HG02943 (cell line): ENCODE results near the gene POR.
A peak's percentile ranks its signal among the peaks of the same experiment; 100 is the strongest.
"Not testable (repeated sequence)": the region's sequence is repeated elsewhere in the genome, so short reads cannot be mapped to it uniquely, and the experiment has no call there.

Experiments used
- ATAC-seq: cut with Tn5 transposase; IDR thresholded peaks from one replicate; pipeline ENCODE4 v1.9.1; 2021; ENCODE audit warnings: mild to moderate bottlenecking, low read depth, moderate library complexity; ENCODE audit not compliant: unreplicated experiment

The POR gene

GRCh38 chr7:75987805-75988567 lies 73.0 kb downstream of the POR start:
- ATAC-seq: no peak

DNA sequence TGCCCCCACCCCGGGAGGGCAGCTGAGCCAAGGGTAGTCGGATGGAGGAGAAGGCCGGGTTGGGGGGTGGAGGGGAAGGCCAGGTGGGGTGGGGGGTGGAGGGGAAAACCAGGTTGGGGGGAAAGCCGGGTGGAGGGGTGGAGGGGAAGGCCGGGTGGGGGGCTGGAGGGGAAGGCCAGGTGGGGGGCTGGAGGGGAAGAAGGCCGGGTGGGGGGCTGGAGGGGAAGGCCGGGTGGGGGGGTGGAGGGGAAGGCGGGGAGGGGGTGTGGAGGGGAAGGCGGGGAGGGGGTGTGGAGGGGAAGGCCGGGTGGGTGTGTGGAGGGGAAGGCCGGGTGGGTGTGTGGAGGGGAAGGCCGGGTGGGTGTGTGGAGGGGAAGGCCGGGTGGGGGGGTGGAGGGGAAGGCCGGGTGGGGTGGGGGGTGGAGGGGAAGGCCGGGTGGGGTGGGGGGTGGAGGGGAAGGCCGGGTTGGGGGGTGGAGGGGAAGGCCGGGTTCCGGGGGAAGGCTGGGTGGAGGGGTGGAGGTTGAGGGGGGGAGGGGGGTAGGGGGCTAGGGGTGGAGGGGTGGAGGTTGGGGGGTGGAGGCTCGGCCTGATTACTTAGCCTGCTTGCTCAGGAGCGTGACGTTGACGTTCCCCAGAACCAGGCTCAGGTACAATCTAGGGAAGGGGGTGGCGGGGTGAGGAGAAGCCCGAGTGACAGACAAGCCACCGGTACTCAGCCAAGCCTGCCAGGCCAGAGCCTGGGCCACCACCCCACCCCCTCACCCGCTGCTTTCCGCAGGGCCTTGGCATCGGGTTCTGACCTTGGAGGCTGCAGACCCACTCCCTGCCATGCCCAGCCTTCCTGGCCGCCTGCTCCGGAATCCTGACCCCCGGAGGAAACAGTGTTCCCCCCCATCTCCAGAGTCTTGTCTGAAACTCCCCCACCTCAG lies 73.9 kb downstream of the POR start:
- no peak for ATAC-seq

DNA sequence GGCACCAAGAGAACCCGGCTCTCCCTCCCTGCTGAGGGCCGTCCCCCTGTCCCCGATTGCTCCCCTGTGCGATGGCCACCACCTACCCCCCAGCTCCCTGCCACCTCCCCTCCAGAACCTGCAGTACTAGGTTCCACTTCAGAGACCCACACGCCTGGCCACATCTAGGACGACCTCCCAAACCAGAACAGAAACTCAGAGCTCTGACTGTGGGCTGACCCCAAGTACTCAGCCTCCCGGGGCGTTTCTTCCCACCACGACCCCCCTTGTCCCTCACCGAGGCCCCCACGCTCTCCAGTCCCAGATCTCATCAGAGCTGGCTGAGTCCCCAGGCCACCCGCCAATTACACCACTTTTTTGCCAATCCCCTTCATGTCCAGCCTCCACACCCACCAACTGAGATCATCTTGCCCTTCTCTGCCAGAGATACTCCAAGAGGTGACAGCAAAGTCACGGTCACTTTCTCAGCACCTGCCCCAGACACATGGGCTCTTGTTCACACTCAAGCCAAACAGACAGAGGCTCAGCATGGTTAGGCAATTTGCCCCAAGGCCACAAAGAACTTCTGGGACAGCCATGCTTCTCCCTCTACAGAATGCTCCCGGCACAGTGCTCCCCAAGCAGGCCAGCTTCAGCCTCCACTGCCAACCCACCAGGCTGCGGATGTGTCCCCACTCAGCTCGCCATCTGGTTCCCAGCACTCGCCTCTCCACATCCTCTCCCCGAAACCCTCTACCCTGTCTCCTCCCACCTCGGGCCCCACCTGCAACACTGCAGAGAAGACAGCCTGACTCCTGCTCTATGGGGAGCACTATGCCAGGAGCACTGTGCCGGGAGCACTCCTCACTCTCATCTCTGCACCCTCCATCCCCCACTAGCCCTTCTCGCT lies 74.8 kb downstream of the POR start:
- ATAC-seq: no peak

DNA sequence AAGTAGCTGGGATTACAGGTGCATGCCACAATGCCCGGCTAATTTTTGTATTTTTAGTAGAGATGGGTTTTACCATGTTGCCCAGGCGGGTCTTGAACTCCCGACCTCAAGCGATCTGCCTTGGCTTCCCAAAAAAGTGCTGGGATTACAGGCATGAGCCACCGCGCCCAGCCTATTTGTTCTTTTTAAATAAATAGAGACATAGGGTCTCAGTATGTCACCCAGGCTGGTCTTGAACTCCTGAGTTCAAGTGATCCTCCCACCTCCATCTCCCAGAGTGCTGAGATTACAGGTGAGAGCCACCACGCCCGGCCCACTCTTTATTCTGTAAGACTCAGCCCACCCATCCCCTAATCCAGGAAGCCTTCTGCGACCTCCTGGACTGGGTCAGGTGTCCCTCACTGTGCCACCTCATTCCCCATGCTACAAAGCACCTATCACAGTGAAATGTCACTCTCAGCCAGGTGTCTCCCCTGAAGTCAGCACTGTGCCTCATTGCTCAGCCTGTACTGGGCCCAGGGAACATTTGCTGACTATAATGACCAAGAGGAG lies 76.7 kb downstream of the POR start:
- ATAC-seq: no peak

DNA sequence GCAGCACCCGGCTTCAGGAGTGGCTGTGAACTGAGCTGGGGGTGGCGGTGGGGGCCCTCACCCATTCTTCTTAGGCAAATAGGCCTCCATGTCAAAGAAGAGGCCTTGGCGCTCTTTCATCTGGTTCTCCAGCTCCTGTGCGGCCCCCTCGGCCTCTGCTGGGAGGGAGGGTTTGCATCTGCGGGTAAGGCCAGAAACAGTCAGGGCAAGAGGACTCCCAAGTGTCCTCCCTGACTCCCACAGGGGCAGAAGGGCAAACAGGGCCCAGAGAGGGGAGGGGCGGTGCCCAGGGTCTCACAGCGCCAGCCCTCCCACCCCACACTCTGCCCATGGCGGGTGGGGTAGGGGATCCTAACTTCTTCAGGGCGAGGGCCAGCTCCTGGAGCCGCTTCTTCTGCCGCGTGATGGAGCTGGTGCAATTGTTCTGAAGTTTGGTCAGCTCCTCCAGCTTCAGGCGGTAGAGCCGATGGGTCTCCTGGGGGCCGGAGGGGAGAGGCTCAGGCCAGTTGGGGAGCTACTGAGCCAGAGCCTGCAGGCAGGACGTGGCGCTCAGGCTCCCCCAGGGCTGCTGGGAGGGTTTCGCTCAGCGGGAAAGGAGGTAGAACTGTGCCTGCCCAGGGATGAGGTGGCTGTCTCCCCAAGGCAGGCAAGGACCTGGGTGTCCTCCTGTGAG lies 77.3 kb downstream of the POR start:
- ATAC-seq: no peak

DNA sequence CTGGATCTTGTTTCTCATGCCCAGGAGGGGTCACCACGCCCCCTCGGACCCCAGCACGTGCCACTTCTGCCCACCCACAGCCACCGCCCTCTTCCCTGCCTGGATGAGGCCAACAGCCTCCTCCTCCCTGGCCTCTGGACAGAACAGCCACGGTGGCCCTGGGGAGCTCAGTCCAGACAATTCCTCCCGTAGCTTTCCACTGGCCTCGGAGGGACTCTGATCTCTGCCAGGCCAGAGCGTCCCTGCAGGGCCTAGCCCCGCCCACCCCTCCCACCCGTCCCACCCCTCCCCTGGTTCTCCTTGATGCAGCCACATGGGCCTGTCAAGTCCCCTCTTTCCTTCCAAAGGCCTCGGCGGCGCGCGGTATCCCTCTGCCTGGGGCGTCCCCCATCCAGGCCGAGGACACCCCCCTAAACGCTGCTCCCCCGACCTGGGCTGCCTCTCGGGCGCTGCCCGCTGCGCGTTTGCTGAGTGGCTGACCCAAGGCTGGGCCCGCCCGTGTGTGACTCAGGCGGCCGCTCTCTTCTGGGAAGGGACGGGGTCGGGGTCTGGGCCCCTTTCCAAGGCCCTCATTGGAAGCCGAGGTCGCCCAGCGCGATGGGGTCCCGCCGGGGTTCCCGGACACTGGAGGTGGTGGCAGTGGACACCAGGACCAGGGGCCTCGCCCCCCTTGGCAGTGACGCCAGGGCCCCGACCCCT lies 78.9 kb downstream of the POR start:
- ATAC-seq: peak; percentile 12

DNA sequence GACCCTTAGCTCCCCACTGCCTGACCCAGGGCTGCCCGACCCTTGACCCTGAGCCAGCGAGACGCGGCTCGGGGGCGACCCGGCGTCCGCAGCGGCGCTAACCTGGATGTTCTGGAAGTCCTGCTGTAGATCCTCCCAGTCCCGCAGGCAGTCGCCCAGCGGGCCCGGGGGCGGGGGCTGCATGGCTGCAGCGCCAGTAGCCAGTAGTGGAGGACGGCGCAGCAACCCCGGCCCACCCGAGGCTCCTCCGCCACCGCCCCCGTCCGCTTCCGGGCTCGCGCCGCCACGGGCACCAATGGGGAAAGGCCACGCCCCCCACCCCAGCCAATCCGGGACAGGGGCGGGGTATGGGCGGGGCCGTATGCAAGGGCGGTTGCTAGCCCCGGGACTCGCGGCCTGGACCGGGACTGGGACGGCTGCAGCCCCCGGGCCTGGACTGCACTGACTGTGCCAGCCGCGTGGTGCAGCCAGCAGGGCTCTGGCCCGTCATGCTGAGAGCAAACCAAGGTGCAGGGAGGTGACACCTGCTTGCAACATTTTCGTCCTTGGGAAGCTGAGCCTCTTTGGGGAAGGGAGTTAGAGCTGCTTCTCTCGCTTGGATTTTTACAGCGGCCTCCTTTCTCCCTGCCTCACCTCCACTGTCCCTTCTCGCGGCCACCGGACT lies 79.6 kb downstream of the POR start, which contains the start of gene TMEM120A:
Gene TMEM120A (minus strand): TSS at position 208 of the 664 bp plus-strand sequence. CDS start 25 bp downstream, at position 183.
- peak; percentile 93 for ATAC-seq

GRCh38 chr7:75995052-75995471 lies 80.1 kb downstream of the POR start:
- ATAC-seq: no peak

DNA sequence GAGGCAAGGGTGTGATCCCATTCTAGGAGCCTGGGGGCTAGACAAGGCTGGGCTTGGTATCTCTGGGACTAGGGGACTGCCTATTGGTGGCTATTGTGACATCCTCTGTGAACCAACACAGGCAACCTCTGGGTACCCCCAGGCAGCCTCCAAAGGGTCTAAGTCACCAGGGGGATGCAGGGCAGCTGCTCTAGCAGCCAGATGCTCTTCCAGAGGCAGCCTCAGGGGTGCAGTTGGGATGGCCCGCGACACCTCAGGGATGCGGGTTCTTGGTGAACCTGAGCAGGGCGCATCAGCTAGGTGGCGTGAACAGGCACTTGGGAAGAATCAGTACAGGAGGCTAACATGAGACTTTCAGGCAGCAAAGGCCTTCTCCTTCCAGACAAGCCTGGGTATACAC lies 81.0 kb downstream of the POR start:
- no peak for ATAC-seq

DNA sequence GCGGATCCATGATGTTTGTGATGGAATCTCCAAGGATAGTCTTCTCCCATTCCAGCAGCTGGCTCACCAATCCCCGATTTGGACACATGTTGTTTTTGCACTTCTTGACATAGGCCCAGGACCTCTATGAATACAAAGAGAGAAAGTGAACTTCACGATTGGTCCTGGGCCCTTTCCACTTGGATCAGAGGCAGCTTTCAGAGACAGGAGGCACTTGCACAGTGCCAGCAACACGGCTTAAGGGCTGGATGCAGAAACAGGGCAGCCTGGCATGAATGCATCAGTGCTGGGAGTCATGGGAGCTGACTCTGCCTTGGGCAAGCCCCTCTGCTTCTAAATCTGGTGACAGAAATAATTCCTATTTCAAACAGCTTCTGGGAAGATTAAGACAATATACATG lies 81.5 kb downstream of the POR start:
- ATAC-seq: no peak

DNA sequence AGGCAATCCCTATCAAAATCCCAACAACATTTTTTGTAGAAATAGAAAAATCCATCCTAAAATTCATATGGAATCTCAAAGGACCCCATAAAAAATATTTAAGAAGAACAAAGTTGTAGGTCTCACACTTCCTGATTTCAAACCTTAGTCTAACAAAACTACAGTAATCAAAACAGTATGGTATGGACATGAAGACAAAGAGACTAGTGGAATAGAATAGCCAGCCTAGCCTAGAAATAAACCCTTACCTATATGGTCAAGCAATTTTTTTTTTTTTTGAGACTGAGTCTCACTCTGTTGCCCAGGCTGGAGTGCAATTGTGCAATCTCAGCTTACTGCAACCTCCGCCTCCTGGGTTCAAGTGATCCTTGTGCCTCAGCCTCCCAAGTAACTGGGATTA lies 83.1 kb downstream of the POR start:
- ATAC-seq: no peak

DNA sequence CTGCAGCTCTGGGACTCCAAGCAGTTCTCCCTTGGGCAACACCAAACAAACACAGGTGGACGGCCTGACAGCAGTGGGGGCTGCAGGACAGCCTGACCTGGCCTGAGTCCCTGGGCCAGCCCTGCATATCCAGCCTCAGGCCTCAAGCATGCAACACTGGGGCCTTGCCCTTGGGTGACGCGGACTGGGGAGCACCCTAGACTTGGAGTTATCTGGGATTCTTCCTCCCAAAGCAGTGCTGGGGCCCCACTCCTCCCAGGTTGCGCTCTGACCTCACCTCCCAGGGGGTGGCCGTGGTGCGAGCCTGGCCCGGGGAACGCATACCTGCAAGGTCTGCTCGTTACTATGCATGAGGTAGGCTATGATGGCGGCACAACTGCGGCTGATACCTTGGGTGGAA lies 85.6 kb downstream of the POR start:
- no peak for ATAC-seq

DNA sequence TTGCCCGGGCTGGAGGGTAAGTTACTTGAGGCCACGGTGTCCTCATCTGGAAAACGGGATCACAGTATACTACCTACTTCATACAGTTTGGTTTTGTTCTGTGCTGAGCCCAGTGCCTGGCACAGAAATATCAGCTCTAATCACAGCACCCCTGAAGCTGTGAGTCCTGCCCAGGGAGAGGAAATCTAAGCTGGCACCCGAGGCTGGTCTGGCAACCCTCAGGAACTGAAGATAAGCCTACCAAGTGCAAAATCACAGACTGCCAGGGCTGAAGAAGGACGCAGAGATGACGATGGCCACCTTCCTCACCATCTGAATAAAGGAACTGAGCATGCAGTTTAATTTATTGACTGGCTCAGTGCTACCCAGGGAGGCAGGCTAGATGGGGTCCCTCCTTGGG lies 87.2 kb downstream of the POR start:
- no peak for ATAC-seq

DNA sequence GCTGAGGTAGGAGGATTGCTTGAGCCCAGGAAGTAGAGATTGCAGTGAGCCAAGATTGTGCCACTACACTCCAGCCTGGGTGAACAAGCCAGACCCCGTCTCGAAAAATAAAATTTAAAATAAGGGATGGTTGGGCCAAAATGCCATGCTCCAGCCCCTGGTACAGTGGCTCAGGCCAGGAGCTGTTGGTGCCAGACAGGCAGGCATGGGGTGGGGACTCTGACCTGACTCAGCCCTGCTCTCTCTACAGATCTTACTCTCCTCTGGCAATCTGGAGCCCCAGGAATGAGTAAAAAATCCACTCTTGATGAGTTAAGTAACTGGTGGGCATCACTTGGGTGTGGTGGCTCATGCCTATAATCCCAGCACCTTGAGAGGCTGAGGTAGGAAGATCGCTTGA lies 87.9 kb downstream of the POR start:
- no peak for ATAC-seq

DNA sequence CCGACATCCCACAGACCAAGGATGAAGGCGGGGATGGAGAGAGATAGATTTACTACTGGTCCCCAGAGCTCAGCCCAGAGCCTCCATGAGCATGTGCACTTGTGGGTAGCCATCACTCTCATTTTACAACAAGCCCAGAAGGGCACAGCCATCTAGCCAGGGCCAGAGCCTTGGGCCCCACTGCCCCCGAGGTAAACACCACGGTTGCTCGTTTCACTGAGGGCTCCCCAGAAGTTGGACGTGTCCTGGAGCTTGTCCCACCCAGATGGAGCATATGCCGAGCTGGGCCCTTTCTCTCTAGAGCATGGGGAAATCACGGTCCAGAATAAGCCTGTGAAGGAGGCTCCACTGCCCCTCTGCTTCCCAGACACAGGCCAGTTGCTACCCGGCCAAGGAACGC lies 88.4 kb downstream of the POR start:
- ATAC-seq: no peak

- not testable (repeated sequence) for ATAC-seq
Measured at GRCh38 chr7:76005004-76005403, 90.0 kb downstream of the POR start.

GRCh38 chr7:76008156-76008687 lies 93.3 kb downstream of the POR start:
- ATAC-seq: no peak
